A549 treated with Mapracorat at 1 μM for 4 hours (cell line): ENCODE measurements around the gene PYCR2. TPM values are rescaled to one million over a fixed set of nuclear protein-coding genes. Genes with fewer than 3 reads are reported as not detected.

Experiments
- total RNA-seq: library from RNA; stranded (reverse); fragments of 200-300 nt; extraction: Qiagen RNA extraction; gene quantifications from 5 replicates; pipeline ENCODE4 v1.2.3, GENCODE V29; 2022

The PYCR2 gene
- total RNA-seq = 44.3 to 57.3 TPM (median 54.9 TPM) in 5 replicates

GRCh38 chr1:225923692-225924555 is at the start of gene PYCR2:
PYCR2 (minus strand) TSS chr1:225924250; CDS start chr1:225924110, 140 bp downstream.

GRCh38 chr1:225941187-225941941 is 17.3 kb upstream of the PYCR2 start, which contains the start of gene LEFTY2:
LEFTY2 (minus strand) TSS chr1:225941220; CDS start chr1:225941140, 80 bp downstream.

GRCh38 chr1:225888898-225889601 is 35.0 kb downstream of the PYCR2 start, which contains the start of gene LEFTY1:
LEFTY1 (minus strand) TSS chr1:225889146; CDS start chr1:225889066, 80 bp downstream.

GRCh38 chr1:225881959-225882693 is 41.9 kb downstream of the PYCR2 start, which contains the start of gene TMEM63A:
TMEM63A (minus strand) TSS chr1:225882380; CDS start chr1:225877580, 4,800 bp downstream.

Other genes with a start within 250 kb of the PYCR2 start
- 219 to 280 TPM (median 242 TPM) in 5 replicates for gene SRP9, start 146.4 kb downstream of the PYCR2 start, total RNA-seq
- gene EPHX1, start 114.1 kb downstream of the PYCR2 start, total RNA-seq = 193 to 239 TPM (median 216 TPM) in 5 replicates
- gene TMEM63A, start 41.9 kb downstream of the PYCR2 start, total RNA-seq = 3.8 to 8.1 TPM (median 6.3 TPM) in 5 replicates
- 0.43 to 1.4 TPM (median 1.1 TPM) in 5 replicates for gene LEFTY1, start 35.1 kb downstream of the PYCR2 start, total RNA-seq
- 0.08 to 0.49 TPM in 2 of 5 replicates, not detected in the others for gene LEFTY2, start 17.0 kb upstream of the PYCR2 start, total RNA-seq
- gene SDE2, start 75.1 kb upstream of the PYCR2 start, total RNA-seq = 7.3 to 8.7 TPM (median 8.0 TPM) in 5 replicates
- 389 to 432 TPM (median 410 TPM) in 5 replicates for gene H3-3A, start 138.5 kb upstream of the PYCR2 start, total RNA-seq